H1 (cell line): Measurements from ENCODE around the gene RAB11FIP5. TPM values are rescaled to one million over a fixed set of nuclear protein-coding genes. Genes with fewer than 3 reads are reported as not detected.

Experiments used
- ATF2 ChIP-seq: IDR thresholded peaks from 2 replicates; pipeline ENCODE4 v1.6.1; 2012; ENCODE audit warnings: low read length, inconsistent platforms
- BACH1 ChIP-seq: IDR thresholded peaks from 2 replicates; pipeline ENCODE4 v1.6.1; 2012; ENCODE audit warnings: low read length, improper control_type of control experiment
- CEBPB ChIP-seq: IDR thresholded peaks from 2 replicates; pipeline ENCODE4 v1.6.1; 2012; ENCODE audit warnings: low read depth, low read length
- CTBP2 ChIP-seq: IDR thresholded peaks from 2 replicates; pipeline ENCODE4 v1.7.0; 2011; ENCODE audit warnings: borderline replicate concordance, mild to moderate bottlenecking, moderate library complexity, mixed read lengths, low read length; ENCODE audit not compliant: insufficient read depth, insufficient read length
- E2F6 ChIP-seq: IDR thresholded peaks from 2 replicates; pipeline ENCODE4 v1.6.1; 2012; ENCODE audit warnings: inconsistent platforms
- EZH2 ChIP-seq: fragments of 200-600 bp; sonication (generic); IDR thresholded peaks from 2 replicates; pipeline ENCODE4 v1.7.1; 2012; ENCODE audit warnings: low read depth, mild to moderate bottlenecking, moderate library complexity, low read length, inconsistent platforms; ENCODE audit not compliant: severe bottlenecking
- HDAC2 ChIP-seq, 2 experiments: fragments of 300-600 bp in 1 of 2; sonication (generic) in 1 of 2; IDR thresholded peaks; 2 replicates each; pipeline ENCODE4 v1.6.1; 2011 to 2012; ENCODE audit warnings: low read depth in 2 of 2, low read length in 2 of 2, mild to moderate bottlenecking in 2 of 2, moderate library complexity in 2 of 2, borderline replicate concordance in 1 of 2, inconsistent platforms in 1 of 2
- HDAC6 ChIP-seq: IDR thresholded peaks from one replicate; pipeline ENCODE4 v1.7.1; 2012; ENCODE audit warnings: low read depth, mild to moderate bottlenecking, inconsistent platforms, low read length, moderate library complexity
- JUND ChIP-seq: IDR thresholded peaks from 2 replicates; pipeline ENCODE4 v1.6.1; 2011; ENCODE audit warnings: mild to moderate bottlenecking, improper control_type of control experiment, low read length
- KDM4A ChIP-seq: IDR thresholded peaks from one replicate; pipeline ENCODE4 v1.7.1; 2012; ENCODE audit warnings: low read depth, mild to moderate bottlenecking, moderate library complexity, low read length, inconsistent platforms; ENCODE audit not compliant: severe bottlenecking
- KDM5A ChIP-seq: fragments of 200-600 bp; IDR thresholded peaks from 2 replicates; pipeline ENCODE4 v1.7.1; 2012; ENCODE audit warnings: mild to moderate bottlenecking, low read length, inconsistent platforms, mixed read lengths
- MAFK ChIP-seq: IDR thresholded peaks from 2 replicates; pipeline ENCODE4 v1.6.1; 2012; ENCODE audit warnings: low read depth, mild to moderate bottlenecking, improper control_type of control experiment, low read length
- PHF8 ChIP-seq: fragments of 200-600 bp; sonication (generic); conservative IDR thresholded peaks from 2 replicates; pipeline ENCODE4 v1.7.1; 2012; ENCODE audit warnings: low read depth, mild to moderate bottlenecking, inconsistent platforms, low read length, moderate library complexity
- POU5F1 ChIP-seq: IDR thresholded peaks from 2 replicates; pipeline ENCODE4 v1.6.1; 2011; ENCODE audit warnings: low read depth, mild to moderate bottlenecking, low read length, moderate library complexity
- RFX5 ChIP-seq: IDR thresholded peaks from 2 replicates; pipeline ENCODE4 v1.6.1; 2011; ENCODE audit warnings: low read depth, low read length, improper control_type of control experiment, borderline replicate concordance
- RXRA ChIP-seq: IDR thresholded peaks from 2 replicates; pipeline ENCODE4 v1.6.1; 2011; ENCODE audit warnings: low read depth, mild to moderate bottlenecking, low read length, moderate library complexity; ENCODE audit not compliant: insufficient read depth
- SAP30 ChIP-seq: fragments of 300-600 bp; sonication (generic); IDR thresholded peaks from 2 replicates; pipeline ENCODE4 v1.7.1; 2012; ENCODE audit warnings: low read length, moderate library complexity, mild to moderate bottlenecking, inconsistent platforms; ENCODE audit not compliant: insufficient read depth, insufficient replicate concordance
- SIN3A ChIP-seq, 2 experiments: IDR thresholded peaks in 1 of 2; conservative IDR thresholded peaks in 1 of 2; 2 replicates each; pipeline ENCODE4 v1.6.1; 2011 to 2012; ENCODE audit warnings: low read length in 2 of 2, improper control_type of control experiment in 1 of 2, low read depth in 1 of 2, mild to moderate bottlenecking in 1 of 2
- SRF ChIP-seq: IDR thresholded peaks from 2 replicates; pipeline ENCODE4 v1.6.1; 2011; ENCODE audit warnings: mild to moderate bottlenecking, low read depth, low read length, moderate library complexity
- SUZ12 ChIP-seq: fragments of 200-600 bp; sonication (generic); IDR thresholded peaks from 2 replicates; pipeline ENCODE4 v1.6.1; 2012; ENCODE audit warnings: mild to moderate bottlenecking, inconsistent platforms, low read length, moderate library complexity, mixed read lengths
- TEAD4 ChIP-seq: IDR thresholded peaks from 2 replicates; pipeline ENCODE4 v1.6.1; 2012; ENCODE audit warnings: low read depth, low read length, inconsistent platforms, mixed read lengths
- YY1 ChIP-seq: IDR thresholded peaks from 2 replicates; pipeline ENCODE4 v1.6.1; 2011; ENCODE audit warnings: low read depth, mild to moderate bottlenecking, low read length
- polyA plus RNA-seq, 7 experiments: library from polyadenylated mRNA; depleted of rRNA in 3 of 7; stranded (reverse) in 5 of 7; unstranded in 2 of 7; fragments of >200 nt in 5 of 7; fragments of 200-250 nt in 2 of 7; gene quantifications; 1 replicate in 5 of 7; 2 replicates in 1 of 7; 4 replicates in 1 of 7; pipeline versions ENCODE4 v1.2.1 to v1.2.3, GENCODE V29; 2011 to 2013; ENCODE audit warnings: missing spikeins in 2 of 7, mixed read lengths in 2 of 7
- total RNA-seq: library from RNA; stranded (reverse); fragmentation: NEBNext Ultra II Directional; extraction: Animal tissue kit (Norgen Biotek cat#: 25700); gene quantifications from 2 replicates; pipeline ENCODE4 v1.2.1, GENCODE V29; 2021

The RAB11FIP5 gene
- total and polyA plus RNA-seq, 2 of the 8 experiments (the other 6 are each of a cell fraction or from before 2014, with no cell fraction given), result 6.3 to 17.0 TPM

DNA sequence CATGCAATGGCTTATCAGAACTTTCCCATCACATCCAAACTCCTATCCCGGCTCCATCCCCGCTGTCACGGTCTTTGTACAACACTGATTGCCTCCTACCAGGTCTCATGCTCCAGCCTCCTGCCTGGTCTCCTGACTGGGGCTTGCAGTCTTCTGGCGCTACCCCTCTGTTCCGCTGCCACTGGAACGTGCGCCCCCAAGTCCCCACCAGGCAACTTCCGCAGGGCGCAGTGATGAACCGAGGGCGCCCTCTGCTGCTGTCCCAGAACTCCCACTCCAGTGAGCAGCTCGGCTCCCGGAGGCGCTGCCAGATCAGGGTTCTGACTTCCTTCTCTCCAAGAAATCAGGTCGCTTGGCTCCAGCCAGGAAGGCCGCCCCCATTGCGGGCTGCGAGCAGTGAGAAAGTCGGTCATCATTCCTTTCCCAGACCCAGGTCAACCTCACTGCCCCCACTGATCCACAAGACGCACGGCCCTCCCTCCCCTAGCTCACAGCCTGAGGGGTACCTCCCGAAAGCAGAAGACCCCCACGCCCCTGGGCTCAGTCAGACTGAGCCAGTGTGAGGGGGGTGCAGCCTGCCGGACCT, 43.9 kb upstream of the RAB11FIP5 start (continued):
- TF ChIP-seq SAP30, result no peak
- no peak for TF ChIP-seq EZH2
- no peak for TF ChIP-seq POU5F1
- 0 out of 4 replicates have a peak, but pooled peaks of 1 of the 2 experiments have one; percentile 19 for TF ChIP-seq HDAC2 (IDR thresholded peaks at IDR 0.05; ENCODE audit: borderline replicate concordance in 1 of 2, low read depth in 2 of 2, low read length in 2 of 2)
- TF ChIP-seq KDM4A, result peak; percentile 44
- TF ChIP-seq JUND, result no peak; the same call in 1 of the 2 replicates
- TF ChIP-seq CTBP2, result peak; percentile 64
- no peak for TF ChIP-seq PHF8
- no peak for TF ChIP-seq RFX5
- no peak for TF ChIP-seq SUZ12
- no peak for TF ChIP-seq SRF
- no peak for TF ChIP-seq MAFK
- TF ChIP-seq CEBPB, result no peak
- TF ChIP-seq BACH1, result no peak
- no peak for TF ChIP-seq HDAC6
- TF ChIP-seq KDM5A, result no peak
- no peak for TF ChIP-seq TEAD4
- TF ChIP-seq YY1, result peak; percentile 35; the same call in 1 of the 2 replicates
- TF ChIP-seq E2F6, result no peak
- peak in 1 of 2 experiments; percentile 60; a peak in 1 of 4 replicates for TF ChIP-seq SIN3A (conservative IDR thresholded peaks at IDR 0.05 in 1 of 2, IDR thresholded peaks at IDR 0.05 in 1 of 2; ENCODE audit: low read depth in 1 of 2, low read length in 2 of 2)
- no peak for TF ChIP-seq RXRA
- no peak for TF ChIP-seq ATF2
